IMR-90 (cell line): ENCODE results near the gene TMEM256. TPM values are rescaled to one million over a fixed set of nuclear protein-coding genes. Genes with fewer than 3 reads are reported as not detected.

Source experiments
- ATAC-seq: fragments of 200-7000 bp; cut with Tn5 transposase; 2 replicates; pipeline ENCODE4 v1.9.1; 2020; ENCODE audit warnings: low read depth, mild to moderate bottlenecking, moderate library complexity
- BruUV-seq: library from RNA; stranded (reverse); fragments of 400-500 nt; replicated peaks from 2 replicates; lab custom pipeline; 2021; lab: Mats Ljungman, UMichigan
- CTCF ChIA-PET: fragments of 300-600 bp; formaldehyde crosslinking; extraction: SDS; loops from one replicate; lab custom pipeline; 2021; ENCODE audit warnings: antibody characterized with exemption; lab: Yijun Ruan, JAX
- POLR2A ChIA-PET: fragments of 300-600 bp; sonication (Branson Sonifier 250); formaldehyde crosslinking; loops from one replicate; lab custom pipeline; 2022; ENCODE audit warnings: antibody characterized with exemption; ENCODE audit not compliant: unreplicated experiment; lab: Charles Lee
- DNase-seq: peaks from one replicate; pipeline ENCODE4 v3.0.0; 2013
- H2AFZ ChIP-seq: replicated peaks from 2 replicates; pipeline ENCODE3; 2013; ENCODE audit warnings: low read length, mild to moderate bottlenecking; ENCODE audit not compliant: poor library complexity
- H2AK5ac ChIP-seq: 2 replicates; pipeline ENCODE4 v1.6.1; 2013; ENCODE audit warnings: low read depth, low read length, inconsistent platforms
- H2AK9ac ChIP-seq: replicated peaks from 2 replicates; pipeline ENCODE3; 2013; ENCODE audit warnings: mild to moderate bottlenecking, low read depth, low read length, moderate library complexity; ENCODE audit not compliant: poor library complexity
- H2BK120ac ChIP-seq: 2 replicates; pipeline ENCODE4 v1.6.1; 2013; ENCODE audit warnings: low read depth, low read length, inconsistent platforms
- H2BK15ac ChIP-seq: 3 replicates; pipeline ENCODE4 v1.6.1; 2013; ENCODE audit warnings: low read depth, low read length, inconsistent platforms
- H2BK20ac ChIP-seq: 2 replicates; pipeline ENCODE4 v1.6.1; 2013; ENCODE audit warnings: low read depth, mild to moderate bottlenecking, inconsistent platforms, low read length, moderate library complexity
- H2BK5ac ChIP-seq: 2 replicates; pipeline ENCODE4 v1.6.1; 2013; ENCODE audit warnings: mild to moderate bottlenecking, low read depth, low read length, inconsistent platforms; ENCODE audit not compliant: poor library complexity, severe bottlenecking
- H3K14ac ChIP-seq: replicated peaks from 2 replicates; pipeline ENCODE4 v1.6.1; 2013; ENCODE audit warnings: low read depth, low read length, inconsistent platforms
- H3K18ac ChIP-seq: 2 replicates; pipeline ENCODE4 v1.6.1; 2013; ENCODE audit warnings: low read depth, low read length, control low read depth
- H3K23ac ChIP-seq: 2 replicates; pipeline ENCODE4 v1.6.1; 2013; ENCODE audit warnings: low read depth, low read length, inconsistent platforms
- H3K27ac ChIP-seq: 2 replicates; pipeline ENCODE4 v1.5.1; 2013; ENCODE audit warnings: mild to moderate bottlenecking, control low read depth, low read length; ENCODE audit not compliant: insufficient read depth
- H3K27me3 ChIP-seq: 2 replicates; pipeline ENCODE4 v1.6.1; 2013; ENCODE audit warnings: low read length; ENCODE audit not compliant: control insufficient read depth, insufficient read depth
- H3K36me3 ChIP-seq: 2 replicates; pipeline ENCODE4 v1.6.1; 2013; ENCODE audit warnings: low read length, mixed read lengths; ENCODE audit not compliant: control insufficient read depth, insufficient read depth
- H3K4ac ChIP-seq: 2 replicates; pipeline ENCODE4 v1.6.1; 2013; ENCODE audit warnings: low read depth, low read length, inconsistent platforms
- H3K4me1 ChIP-seq: 2 replicates; pipeline ENCODE4 v1.6.1; 2013; ENCODE audit warnings: low read length, mixed read lengths; ENCODE audit not compliant: control insufficient read depth, insufficient read depth
- H3K4me2 ChIP-seq: 2 replicates; pipeline ENCODE4 v1.6.1; 2013; ENCODE audit warnings: low read depth, mild to moderate bottlenecking, control low read depth, low read length, moderate library complexity
- H3K4me3 ChIP-seq: 2 replicates; pipeline ENCODE4 v1.5.1; 2013; ENCODE audit warnings: low read depth, mild to moderate bottlenecking, control low read depth, low read length, moderate library complexity; ENCODE audit not compliant: insufficient read depth
- H3K56ac ChIP-seq: 2 replicates; pipeline ENCODE4 v1.6.1; 2013; ENCODE audit warnings: low read length, inconsistent platforms; ENCODE audit not compliant: insufficient read depth; ENCODE audit errors: extremely low read depth
- H3K79me1 ChIP-seq, 2 experiments: 2 replicates each; pipeline ENCODE4 v1.6.1; 2013; ENCODE audit warnings: low read length in 2 of 2, inconsistent platforms in 1 of 2, low read depth in 1 of 2
- H3K9ac ChIP-seq: 2 replicates; pipeline ENCODE4 v1.6.1; 2013; ENCODE audit warnings: low read depth, low read length, control low read depth
- H3K9me1 ChIP-seq: 2 replicates; pipeline ENCODE4 v1.6.1; 2013; ENCODE audit warnings: low read length, inconsistent platforms; ENCODE audit not compliant: insufficient read depth
- H3K9me3 ChIP-seq: 2 replicates; pipeline ENCODE4 v1.6.1; 2013; ENCODE audit warnings: low read length; ENCODE audit not compliant: control insufficient read depth, insufficient read depth
- H4K20me1 ChIP-seq: 2 replicates; pipeline ENCODE4 v1.6.1; 2013; ENCODE audit warnings: low read length, inconsistent platforms; ENCODE audit not compliant: insufficient read depth
- H4K5ac ChIP-seq: 2 replicates; pipeline ENCODE4 v1.6.1; 2013; ENCODE audit warnings: mild to moderate bottlenecking, low read depth, low read length, control low read depth
- H4K8ac ChIP-seq, 2 experiments: 2 replicates each; pipeline ENCODE4 v1.6.1; 2013; ENCODE audit warnings: low read depth in 2 of 2, low read length in 2 of 2, control low read depth in 1 of 2, inconsistent platforms in 1 of 2
- H4K91ac ChIP-seq: 2 replicates; pipeline ENCODE4 v1.6.1; 2013; ENCODE audit warnings: low read depth, low read length, inconsistent platforms; ENCODE audit not compliant: insufficient read depth
- BHLHE40 ChIP-seq: fragments of 150-350 bp; IDR thresholded peaks from 2 replicates; pipeline ENCODE4 v1.6.1; 2016; ENCODE audit warnings: mild to moderate bottlenecking, low read depth, low read length
- CEBPB ChIP-seq: IDR thresholded peaks from 2 replicates; pipeline ENCODE4 v1.6.1; 2012; ENCODE audit warnings: low read depth, low read length, improper control_type of control experiment
- CHD1 ChIP-seq: IDR thresholded peaks from 2 replicates; pipeline ENCODE4 v1.6.1; 2012; ENCODE audit warnings: low read depth, low read length, improper control_type of control experiment
- CTCF ChIP-seq: conservative IDR thresholded peaks from 2 replicates; pipeline ENCODE4 v1.5.1; 2012; ENCODE audit warnings: mild to moderate bottlenecking, low read depth, low read length, improper control_type of control experiment
- ELK1 ChIP-seq: fragments of 150-350 bp; IDR thresholded peaks from 2 replicates; pipeline ENCODE4 v1.6.1; 2016; ENCODE audit warnings: low read depth, mild to moderate bottlenecking, low read length, moderate library complexity, borderline replicate concordance
- FOS ChIP-seq: fragments of 150-350 bp; IDR thresholded peaks from 2 replicates; pipeline ENCODE4 v1.6.1; 2016; ENCODE audit warnings: low read depth, low read length
- MAZ ChIP-seq: IDR thresholded peaks from 2 replicates; pipeline ENCODE4 v1.6.1; 2012; ENCODE audit warnings: low read depth, mild to moderate bottlenecking, low read length, improper control_type of control experiment, moderate library complexity, borderline replicate concordance
- MXI1 ChIP-seq: IDR thresholded peaks from 2 replicates; pipeline ENCODE4 v1.6.1; 2012; ENCODE audit warnings: low read depth, mild to moderate bottlenecking, low read length, moderate library complexity, borderline replicate concordance
- NFE2L2 ChIP-seq: fragments of 150-350 bp; IDR thresholded peaks from 2 replicates; pipeline ENCODE4 v1.6.1; 2016; ENCODE audit warnings: low read depth, mild to moderate bottlenecking, low read length
- POLR2A ChIP-seq: IDR thresholded peaks from 2 replicates; pipeline ENCODE4 v1.6.1; 2012; ENCODE audit warnings: mild to moderate bottlenecking, low read depth, low read length
- RAD21 ChIP-seq: IDR thresholded peaks from 2 replicates; pipeline ENCODE4 v1.6.1; 2012; ENCODE audit warnings: low read length, improper control_type of control experiment
- RCOR1 ChIP-seq: IDR thresholded peaks from 2 replicates; pipeline ENCODE4 v1.6.1; 2012; ENCODE audit warnings: mild to moderate bottlenecking, low read length, improper control_type of control experiment; ENCODE audit not compliant: insufficient replicate concordance
- RFX5 ChIP-seq: IDR thresholded peaks from 2 replicates; pipeline ENCODE4 v1.8.0; 2012; ENCODE audit warnings: low read depth, mild to moderate bottlenecking, low read length, moderate library complexity
- SMC3 ChIP-seq: fragments of 150-350 bp; IDR thresholded peaks from 2 replicates; pipeline ENCODE4 v1.6.1; 2016; ENCODE audit warnings: low read depth, mild to moderate bottlenecking, antibody characterized with exemption, low read length, moderate library complexity
- WGBS, 2 experiments: methylation state at CpG; one replicate each; pipeline versions ENCODE4 v1.1.5 to v1.1.7; 2013; ENCODE audit warnings: missing lambda C conversion rate in 2 of 2; ENCODE audit not compliant: insufficient read length in 1 of 2; ENCODE audit errors: extremely low coverage in 2 of 2; 5-methylcytosine and 5-hydroxymethylcytosine counted together
- dilution Hi-C: fragments of 300-500 bp; cut with HindIII; formaldehyde crosslinking; loops from one replicate; pipeline ENCODE4 v1.14.3; 2018; ENCODE audit warnings: low sequenced_read_pairs; ENCODE audit not compliant: unreplicated experiment
- in situ Hi-C: fragments of 300-500 bp; cut with MboI; formaldehyde crosslinking; loops from 3 replicates; pipeline ENCODE4 v1.14.3; 2019; ENCODE audit warnings: low sequenced_read_pairs, inconsistent platforms, mixed read lengths
- intact Hi-C: fragments of 100-400 bp; cut with micrococcal nuclease; formaldehyde crosslinking; loops from 2 replicates; pipeline ENCODE4 v1.10.0; 2022
- polyA plus RNA-seq, 3 experiments: library from polyadenylated mRNA; depleted of rRNA; stranded (reverse); fragments of >200 nt; gene quantifications; 2 replicates each; pipeline ENCODE4 v1.2.3, GENCODE V29; 2012; ENCODE audit warnings: low replicate concordance in 1 of 3
- total RNA-seq: library from RNA; depleted of rRNA; stranded (reverse); fragments of >200 nt; gene quantifications from 2 replicates; pipeline ENCODE4 v1.2.3, GENCODE V29; 2012
- TF ChIP-seq, protein P1 (sequence below): fragments of 150-350 bp; IDR thresholded peaks from 2 replicates; pipeline ENCODE4 v1.6.1; 2017; ENCODE audit warnings: mild to moderate bottlenecking, antibody characterized with exemption, low read length, low read depth

The TMEM256 gene
- total and polyA plus RNA-seq, 2 of the 4 experiments (the other 2 are of a cell fraction): 38.4 to 174 TPM

DNA sequence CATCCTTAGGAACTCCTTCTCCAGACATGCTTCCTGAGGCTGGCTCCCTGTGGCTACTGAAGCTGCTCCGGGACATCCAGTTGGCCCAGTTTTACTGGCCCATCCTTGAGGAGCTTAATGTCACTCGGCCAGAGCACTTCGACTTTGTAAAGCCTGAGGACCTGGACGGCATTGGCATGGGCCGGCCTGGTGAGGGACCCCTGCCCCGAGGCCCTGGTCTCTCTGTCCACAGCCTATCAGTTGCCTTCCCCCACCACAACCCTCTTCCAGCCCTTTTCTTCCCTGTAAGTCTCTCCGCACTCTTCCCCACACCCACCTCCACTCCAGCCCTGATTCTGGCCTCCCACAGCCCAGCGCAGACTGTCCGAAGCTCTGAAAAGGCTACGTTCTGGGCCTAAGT lies 21.0 kb downstream of the TMEM256 start:
- peak overlapping the region; percentile 5 for H2AK9ac ChIP-seq
- 86% methylated on average over 6 of the region's 10 CpGs; no CpG with 5 or more reads in 1 of the 2 experiments for WGBS, 2 experiments
- no peak overlapping the region for H3K18ac ChIP-seq
- ChIA-PET POLR2A (no interaction called here), CTCF (no interaction called here)
- H3K27ac ChIP-seq: no peak overlapping the region
- dilution Hi-C loops: no loop called here
- H2AFZ ChIP-seq: no peak overlapping the region
- intact Hi-C loops: no loop called here
- no peak overlapping the region for H4K8ac ChIP-seq
- H2AK5ac ChIP-seq: no peak overlapping the region
- H2BK120ac ChIP-seq: no peak overlapping the region
- no peak overlapping the region for H3K14ac ChIP-seq
- H3K27me3 ChIP-seq: peaks cover 26% of the 10 kb centered on the region
- peaks cover 8% of the 10 kb centered on the region; the same call in 1 of the 2 replicates for H3K9me3 ChIP-seq
- ATAC-seq (no peak), DNase-seq (no peak)
- no peaks in the 10 kb centered on the region for H4K20me1 ChIP-seq
- no peak overlapping the region for H3K4me3 ChIP-seq
- no peak overlapping the region for H2BK15ac ChIP-seq
- no peaks in the 10 kb centered on the region for H3K79me1 ChIP-seq
- no peak overlapping the region for H3K4ac ChIP-seq
- no peak overlapping the region for H4K91ac ChIP-seq
- H3K9me1 ChIP-seq: peaks cover 2% of the 10 kb centered on the region; the same call in 1 of the 2 replicates
- no peak overlapping the region for H2BK20ac ChIP-seq
- no peak overlapping the region for H3K4me2 ChIP-seq
- in situ Hi-C loops: no loop called here
- TF ChIP-seq, protein P1, sequence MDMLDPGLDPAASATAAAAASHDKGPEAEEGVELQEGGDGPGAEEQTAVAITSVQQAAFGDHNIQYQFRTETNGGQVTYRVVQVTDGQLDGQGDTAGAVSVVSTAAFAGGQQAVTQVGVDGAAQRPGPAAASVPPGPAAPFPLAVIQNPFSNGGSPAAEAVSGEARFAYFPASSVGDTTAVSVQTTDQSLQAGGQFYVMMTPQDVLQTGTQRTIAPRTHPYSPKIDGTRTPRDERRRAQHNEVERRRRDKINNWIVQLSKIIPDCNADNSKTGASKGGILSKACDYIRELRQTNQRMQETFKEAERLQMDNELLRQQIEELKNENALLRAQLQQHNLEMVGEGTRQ: no peak
- TF ChIP-seq MAZ: no peak
- no peak for TF ChIP-seq POLR2A
- TF ChIP-seq RAD21: no peak
- TF ChIP-seq ELK1: no peak
- TF ChIP-seq FOS: no peak
- no peak for TF ChIP-seq SMC3
- TF ChIP-seq BHLHE40: no peak
- TF ChIP-seq RCOR1: no peak
- TF ChIP-seq MXI1: no peak
- TF ChIP-seq CHD1: no peak
- TF ChIP-seq NFE2L2: no peak
- TF ChIP-seq CEBPB: no peak
- TF ChIP-seq CTCF: no peak
- TF ChIP-seq RFX5: no peak
- no TSS peak for BruUV-seq
- peaks cover 2% of the 10 kb centered on the region; the same call in 1 of the 2 replicates for H3K36me3 ChIP-seq
- H4K5ac ChIP-seq: no peak overlapping the region
- no peak overlapping the region for H3K9ac ChIP-seq
- H2BK5ac ChIP-seq: no peak overlapping the region
- no peak overlapping the region for H3K23ac ChIP-seq
- peaks cover 7% of the 10 kb centered on the region; the same call in 1 of the 2 replicates for H3K4me1 ChIP-seq
- no peak overlapping the region for H3K56ac ChIP-seq
